Measurements from ENCODE around the gene BPIFB1. TPM values are rescaled to one million over a fixed set of nuclear protein-coding genes. Genes with fewer than 3 reads are reported as not detected.

BPIFB1 gene
- total and polyA plus RNA-seq, 3 experiments from 2014 or later: not detected

GRCh38 chr20:33242319-33243100 is 40.5 kb upstream of the BPIFB1 start:
- H3K9me3 Mint-ChIP-seq: no peaks in the 10 kb centered on the region
- H3K27me3 ChIP-seq (ENCODE audit: insufficient read depth, low read length, poor library complexity, severe bottlenecking): no peaks in the 10 kb centered on the region
- H3K27ac ChIP-seq (ENCODE audit: low read depth, low read length): no peak overlapping the region
- H3K4me3 ChIP-seq (ENCODE audit: low read length): no peak overlapping the region
- no peaks in the 10 kb centered on the region for H3K36me3 ChIP-seq (ENCODE audit: insufficient read depth, low read length)
- no peaks in the 10 kb centered on the region for H3K36me3 Mint-ChIP-seq
- peaks cover 4 to 30% of the 10 kb centered on the region in 2 donors for H3K27me3 Mint-ChIP-seq
- ChIA-PET POLR2A (no interaction called here), CTCF (no interaction called here)
- no peak overlapping the region for H3K4me3 Mint-ChIP-seq
- no peaks in the 10 kb centered on the region for H3K4me1 Mint-ChIP-seq
- H3K27ac Mint-ChIP-seq: no peak overlapping the region
- H3K4me1 ChIP-seq (ENCODE audit: insufficient read depth, low read length): no peaks in the 10 kb centered on the region
- H3K9me3 ChIP-seq (ENCODE audit: low read length): no peaks in the 10 kb centered on the region
- no peak for DNase-seq

- no peak overlapping the region for H3K4me3 ChIP-seq (ENCODE audit: low read length)
- Mint-ChIP-seq H3K27me3 (peaks cover 3 to 10% of the 10 kb centered on the region in 2 donors), H3K4me3 (no peak overlapping the region), H3K4me1 (no peaks in the 10 kb centered on the region), H3K27ac (no peak overlapping the region), H3K36me3 (no peaks in the 10 kb centered on the region), H3K9me3 (no peaks in the 10 kb centered on the region)
- no peaks in the 10 kb centered on the region for H3K4me1 ChIP-seq (ENCODE audit: insufficient read depth, low read length)
- CTCF ChIA-PET: no interaction called here
- POLR2A ChIA-PET: no interaction called here
- no peaks in the 10 kb centered on the region for H3K36me3 ChIP-seq (ENCODE audit: insufficient read depth, low read length)
- no peaks in the 10 kb centered on the region for H3K9me3 ChIP-seq (ENCODE audit: low read length)
- no peak for DNase-seq
- no peak overlapping the region for H3K27ac ChIP-seq (ENCODE audit: low read depth, low read length)
- H3K27me3 ChIP-seq (ENCODE audit: insufficient read depth, low read length, poor library complexity, severe bottlenecking): no peaks in the 10 kb centered on the region
Measured at GRCh38 chr20:33246077-33246476, 36.9 kb upstream of the BPIFB1 start.

GRCh38 chr20:33249456-33249855 is 33.6 kb upstream of the BPIFB1 start:
- no peak overlapping the region for H3K27ac Mint-ChIP-seq
- no peaks in the 10 kb centered on the region for H3K4me1 Mint-ChIP-seq
- Histone ChIP-seq H3K27ac (ENCODE audit: low read depth, low read length) (no peak overlapping the region), H3K27me3 (ENCODE audit: insufficient read depth, low read length, poor library complexity, severe bottlenecking) (no peaks in the 10 kb centered on the region), H3K9me3 (ENCODE audit: low read length) (no peaks in the 10 kb centered on the region), H3K4me3 (ENCODE audit: low read length) (no peak overlapping the region), H3K36me3 (ENCODE audit: insufficient read depth, low read length) (no peaks in the 10 kb centered on the region), H3K4me1 (ENCODE audit: insufficient read depth, low read length) (no peaks in the 10 kb centered on the region)
- peaks cover 0 to 5% (median 2%) of the 10 kb centered on the region in 3 donors for H3K36me3 Mint-ChIP-seq
- H3K4me3 Mint-ChIP-seq: no peak overlapping the region
- DNase-seq: no peak
- H3K27me3 Mint-ChIP-seq: peaks cover 6 to 14% of the 10 kb centered on the region in 2 donors
- POLR2A ChIA-PET: no interaction called here
- CTCF ChIA-PET: no interaction called here
- H3K9me3 Mint-ChIP-seq: no peaks in the 10 kb centered on the region

GRCh38 chr20:33250666-33251065 is 32.3 kb upstream of the BPIFB1 start:
- Histone ChIP-seq H3K9me3 (ENCODE audit: low read length) (no peaks in the 10 kb centered on the region), H3K27ac (ENCODE audit: low read depth, low read length) (no peak overlapping the region), H3K4me1 (ENCODE audit: insufficient read depth, low read length) (no peaks in the 10 kb centered on the region), H3K36me3 (ENCODE audit: insufficient read depth, low read length) (no peaks in the 10 kb centered on the region), H3K27me3 (ENCODE audit: insufficient read depth, low read length, poor library complexity, severe bottlenecking) (no peaks in the 10 kb centered on the region), H3K4me3 (ENCODE audit: low read length) (no peak overlapping the region)
- Mint-ChIP-seq H3K4me1 (no peaks in the 10 kb centered on the region), H3K36me3 (peaks cover 0 to 5% (median 2%) of the 10 kb centered on the region in 3 donors), H3K27ac (no peak overlapping the region), H3K27me3 (peaks cover 10 to 18% of the 10 kb centered on the region in 2 donors), H3K4me3 (no peak overlapping the region), H3K9me3 (no peaks in the 10 kb centered on the region)
- CTCF ChIA-PET: no interaction called here
- no peak for DNase-seq
- POLR2A ChIA-PET: no interaction called here

GRCh38 chr20:33251496-33251895 is 31.5 kb upstream of the BPIFB1 start:
- no peak overlapping the region for H3K4me3 ChIP-seq (ENCODE audit: low read length)
- Mint-ChIP-seq H3K27me3 (peaks cover 10 to 24% of the 10 kb centered on the region in 2 donors), H3K36me3 (peaks cover 0 to 5% (median 2%) of the 10 kb centered on the region in 3 donors), H3K4me3 (no peak overlapping the region), H3K27ac (peak overlapping the region in 1 of 8 donors; percentile 67), H3K4me1 (no peaks in the 10 kb centered on the region), H3K9me3 (no peaks in the 10 kb centered on the region)
- no peak overlapping the region for H3K27ac ChIP-seq (ENCODE audit: low read depth, low read length)
- no peaks in the 10 kb centered on the region for H3K4me1 ChIP-seq (ENCODE audit: insufficient read depth, low read length)
- ChIA-PET CTCF (no interaction called here), POLR2A (no interaction called here)
- no peak for DNase-seq
- H3K9me3 ChIP-seq (ENCODE audit: low read length): no peaks in the 10 kb centered on the region
- H3K36me3 ChIP-seq (ENCODE audit: insufficient read depth, low read length): no peaks in the 10 kb centered on the region
- H3K27me3 ChIP-seq (ENCODE audit: insufficient read depth, low read length, poor library complexity, severe bottlenecking): no peaks in the 10 kb centered on the region

GRCh38 chr20:33252460-33252859 is 30.6 kb upstream of the BPIFB1 start:
- Mint-ChIP-seq H3K27me3 (peaks cover 10 to 29% of the 10 kb centered on the region in 2 donors), H3K36me3 (peaks cover 0 to 5% (median 2%) of the 10 kb centered on the region in 3 donors), H3K4me3 (no peak overlapping the region), H3K27ac (no peak overlapping the region), H3K4me1 (no peaks in the 10 kb centered on the region), H3K9me3 (no peaks in the 10 kb centered on the region)
- ChIA-PET CTCF (no interaction called here), POLR2A (no interaction called here)
- H3K27me3 ChIP-seq (ENCODE audit: insufficient read depth, low read length, poor library complexity, severe bottlenecking): no peaks in the 10 kb centered on the region
- H3K9me3 ChIP-seq (ENCODE audit: low read length): no peaks in the 10 kb centered on the region
- no peak overlapping the region for H3K27ac ChIP-seq (ENCODE audit: low read depth, low read length)
- no peak overlapping the region for H3K4me3 ChIP-seq (ENCODE audit: low read length)
- H3K4me1 ChIP-seq (ENCODE audit: insufficient read depth, low read length): no peaks in the 10 kb centered on the region
- H3K36me3 ChIP-seq (ENCODE audit: insufficient read depth, low read length): no peaks in the 10 kb centered on the region
- no peak for DNase-seq

GRCh38 chr20:33255005-33255404 is 28.0 kb upstream of the BPIFB1 start:
- Mint-ChIP-seq H3K27ac (no peak overlapping the region), H3K4me3 (no peak overlapping the region), H3K27me3 (peaks cover 10 to 35% of the 10 kb centered on the region in 2 donors), H3K36me3 (peaks cover 0 to 5% (median 2%) of the 10 kb centered on the region in 3 donors), H3K9me3 (no peaks in the 10 kb centered on the region), H3K4me1 (no peaks in the 10 kb centered on the region)
- H3K4me1 ChIP-seq (ENCODE audit: insufficient read depth, low read length): no peaks in the 10 kb centered on the region
- ChIA-PET POLR2A (no interaction called here), CTCF (no interaction called here)
- H3K36me3 ChIP-seq (ENCODE audit: insufficient read depth, low read length): no peaks in the 10 kb centered on the region
- H3K27ac ChIP-seq (ENCODE audit: low read depth, low read length): no peak overlapping the region
- H3K27me3 ChIP-seq (ENCODE audit: insufficient read depth, low read length, poor library complexity, severe bottlenecking): no peaks in the 10 kb centered on the region
- no peak for DNase-seq
- no peaks in the 10 kb centered on the region for H3K9me3 ChIP-seq (ENCODE audit: low read length)
- no peak overlapping the region for H3K4me3 ChIP-seq (ENCODE audit: low read length)

GRCh38 chr20:33257237-33257636 is 25.8 kb upstream of the BPIFB1 start:
- peaks cover 0 to 3% (median 2%) of the 10 kb centered on the region in 3 donors for H3K36me3 Mint-ChIP-seq
- ChIA-PET CTCF (no interaction called here), POLR2A (no interaction called here)
- no peak overlapping the region for H3K27ac Mint-ChIP-seq
- H3K9me3 Mint-ChIP-seq: peaks cover 0 to 2% (median 0%) of the 10 kb centered on the region in 5 donors
- DNase-seq: no peak
- no peak overlapping the region for H3K4me3 Mint-ChIP-seq
- H3K27me3 Mint-ChIP-seq: peaks cover 14 to 53% of the 10 kb centered on the region in 2 donors
- peaks cover 0 to 1% (median 0%) of the 10 kb centered on the region in 3 donors for H3K4me1 Mint-ChIP-seq
- no peaks in the 10 kb centered on the region for H3K9me3 ChIP-seq (ENCODE audit: low read length)
- H3K36me3 ChIP-seq (ENCODE audit: insufficient read depth, low read length): no peaks in the 10 kb centered on the region
- no peaks in the 10 kb centered on the region for H3K27me3 ChIP-seq (ENCODE audit: insufficient read depth, low read length, poor library complexity, severe bottlenecking)
- no peak overlapping the region for H3K27ac ChIP-seq (ENCODE audit: low read depth, low read length)
- no peaks in the 10 kb centered on the region for H3K4me1 ChIP-seq (ENCODE audit: insufficient read depth, low read length)
- no peak overlapping the region for H3K4me3 ChIP-seq (ENCODE audit: low read length)

Measured in CD8-positive, alpha-beta memory T cell (primary cell).